Liver (tissue), 9 donors: ENCODE measurements around the gene SRSF9. TPM values are rescaled to one million over a fixed set of nuclear protein-coding genes. Genes with fewer than 3 reads are reported as not detected.

Experiments used
- DNase-seq: peaks from one replicate; pipeline ENCODE4 v3.0.0-alpha.2; 2017; ENCODE audit warnings: low spot score
- H3K27ac ChIP-seq, 2 donors: one replicate each; pipeline ENCODE4 v1.7.0; 2013; ENCODE audit warnings: inconsistent platforms in 2 of 2, low read length in 2 of 2, control low read depth in 1 of 2, low read depth in 1 of 2, mild to moderate bottlenecking in 1 of 2
- H3K27me3 ChIP-seq, 4 donors: one replicate each; pipeline versions ENCODE4 v1.6.1 to v1.7.0; 2013; ENCODE audit warnings: low read length in 3 of 4, inconsistent platforms in 1 of 4, mild to moderate bottlenecking in 1 of 4, moderate library complexity in 1 of 4; ENCODE audit not compliant: control insufficient read depth in 4 of 4, insufficient read depth in 4 of 4
- H3K36me3 ChIP-seq, 4 donors: one replicate each; pipeline versions ENCODE4 v1.6.1 to v1.7.0; 2013; ENCODE audit warnings: low read length in 3 of 4, mild to moderate bottlenecking in 3 of 4, low read depth in 1 of 4, moderate library complexity in 1 of 4; ENCODE audit not compliant: control insufficient read depth in 4 of 4, insufficient read depth in 3 of 4
- H3K4me1 ChIP-seq, 4 donors: one replicate each; pipeline versions ENCODE4 v1.6.1 to v1.7.0; 2013; ENCODE audit warnings: low read length in 3 of 4, mild to moderate bottlenecking in 3 of 4, moderate library complexity in 1 of 4; ENCODE audit not compliant: control insufficient read depth in 4 of 4, insufficient read depth in 4 of 4
- H3K4me3 ChIP-seq, 3 donors: one replicate each; pipeline versions ENCODE4 v1.6.1 to v1.7.0; 2013; ENCODE audit warnings: low read length in 3 of 3, control low read depth in 1 of 3, low read depth in 1 of 3, mild to moderate bottlenecking in 1 of 3
- H3K9ac ChIP-seq, 2 donors: one replicate each; pipeline ENCODE4 v1.7.0; 2013; ENCODE audit warnings: low read length in 2 of 2, mild to moderate bottlenecking in 2 of 2, moderate library complexity in 2 of 2, control low read depth in 1 of 2, low read depth in 1 of 2
- H3K9me3 ChIP-seq, 4 donors: one replicate each; pipeline versions ENCODE4 v1.6.1 to v1.7.0; 2013; ENCODE audit warnings: low read length in 3 of 4; ENCODE audit not compliant: control insufficient read depth in 4 of 4
- ATF3 ChIP-seq: IDR thresholded peaks from 2 replicates; pipeline ENCODE4 v1.6.1; 2016; ENCODE audit warnings: antibody characterized with exemption
- CTCF ChIP-seq: fragments of 150-350 bp; IDR thresholded peaks from 2 replicates; pipeline ENCODE4 v1.5.1; 2017; ENCODE audit warnings: improper control_type of control experiment, low read depth, low read length; ENCODE audit not compliant: missing input control
- EGR1 ChIP-seq, 2 donors: IDR thresholded peaks; 2 replicates each; pipeline ENCODE4 v1.6.1; 2016 to 2018; ENCODE audit warnings: antibody characterized with exemption in 2 of 2, low read depth in 2 of 2
- FOXA1 ChIP-seq: IDR thresholded peaks from 2 replicates; pipeline ENCODE4 v1.6.1; 2016; ENCODE audit warnings: antibody characterized with exemption
- GABPA ChIP-seq, 2 donors: IDR thresholded peaks in 1 of 2; conservative IDR thresholded peaks in 1 of 2; 2 replicates each; pipeline ENCODE4 v1.6.1; 2016; ENCODE audit warnings: antibody characterized with exemption in 2 of 2, mild to moderate bottlenecking in 1 of 2, moderate library complexity in 1 of 2
- HNF4G ChIP-seq: IDR thresholded peaks from 2 replicates; pipeline ENCODE4 v1.6.1; 2016; ENCODE audit warnings: antibody characterized with exemption
- JUND ChIP-seq, 2 donors: IDR thresholded peaks; 2 replicates each; pipeline ENCODE4 v1.6.1; 2016; ENCODE audit warnings: antibody characterized with exemption in 2 of 2
- MAX ChIP-seq: IDR thresholded peaks from 2 replicates; pipeline ENCODE4 v1.6.1; 2016; ENCODE audit warnings: antibody characterized with exemption
- NR2F2 ChIP-seq: IDR thresholded peaks from 2 replicates; pipeline ENCODE4 v1.6.1; 2016; ENCODE audit warnings: antibody characterized with exemption
- REST ChIP-seq: IDR thresholded peaks from 2 replicates; pipeline ENCODE4 v1.6.1; 2016; ENCODE audit warnings: antibody characterized with exemption, mild to moderate bottlenecking
- RXRA ChIP-seq, 2 donors: IDR thresholded peaks; 2 replicates each; pipeline ENCODE4 v1.6.1; 2017 to 2018; ENCODE audit warnings: antibody characterized with exemption in 2 of 2, mild to moderate bottlenecking in 1 of 2
- SP1 ChIP-seq: IDR thresholded peaks from 2 replicates; pipeline ENCODE4 v1.6.1; 2018; ENCODE audit warnings: antibody characterized with exemption, mild to moderate bottlenecking
- TAF1 ChIP-seq: conservative IDR thresholded peaks from 2 replicates; pipeline ENCODE4 v1.6.1; 2016; ENCODE audit warnings: antibody characterized with exemption, mild to moderate bottlenecking
- YY1 ChIP-seq: IDR thresholded peaks from 2 replicates; pipeline ENCODE4 v1.6.1; 2016; ENCODE audit warnings: antibody characterized with exemption, mild to moderate bottlenecking
- ZBTB33 ChIP-seq: IDR thresholded peaks from 2 replicates; pipeline ENCODE4 v1.6.1; 2016; ENCODE audit warnings: antibody characterized with exemption
- WGBS: extraction: QIAGEN DNeasy Blood & Tissue Kit; methylation state at CpG from one replicate; pipeline ENCODE4 v1.1.7; 2013; 5-methylcytosine and 5-hydroxymethylcytosine counted together
- polyA plus RNA-seq, 2 donors: library from polyadenylated mRNA; stranded (reverse) in 1 of 2; unstranded in 1 of 2; fragments of 200-250 nt in 1 of 2; fragments of >200 nt in 1 of 2; fragmentation: Nextera tagmentation in 1 of 2; extraction: Ambion mirVana in 1 of 2; gene quantifications; one replicate each; pipeline versions ENCODE4 v1.2.1 to v1.2.3, GENCODE V29; 2013 to 2015
- total RNA-seq, 2 donors: library from RNA; depleted of rRNA; stranded (reverse); fragments of >200 nt; gene quantifications; one replicate each; pipeline ENCODE4 v1.2.3, GENCODE V29; 2014
- donor health status: healthy.
- donor health status: healthy.
- donor health status: healthy.
- donor health status: healthy.
- donor health status: healthy.

Gene SRSF9
- total and polyA plus RNA-seq, 4 donors: 45.3 to 98.5 (median 73.3) TPM

GRCh38 chr12:120417917-120418580 lies 51.5 kb downstream of the SRSF9 start:
- Histone ChIP-seq H3K27ac (no peak overlapping the region), H3K4me3 (no peak overlapping the region), H3K27me3 (no peaks in the 10 kb centered on the region), H3K9ac (no peak overlapping the region), H3K9me3 (no peaks in the 10 kb centered on the region), H3K36me3 (no peaks in the 10 kb centered on the region), H3K4me1 (no peaks in the 10 kb centered on the region)
- WGBS: 94% methylated on average over 4 of the region's 4 CpGs
- TF ChIP-seq CTCF: no peak
- TF ChIP-seq REST: no peak
- TF ChIP-seq SP1: no peak
- no peak for TF ChIP-seq MAX
- TF ChIP-seq NR2F2: no peak
- TF ChIP-seq YY1: no peak
- no peak for TF ChIP-seq RXRA (IDR thresholded peaks at IDR 0.05)
- no peak for TF ChIP-seq JUND (IDR thresholded peaks at IDR 0.05)
- no peak for TF ChIP-seq ATF3
- no peak for TF ChIP-seq GABPA (IDR thresholded peaks at IDR 0.05 in 1 of 2, conservative IDR thresholded peaks at IDR 0.05 in 1 of 2)
- TF ChIP-seq FOXA1: no peak
- TF ChIP-seq EGR1 (IDR thresholded peaks at IDR 0.05; ENCODE audit: low read depth in 2 of 2): no peak
- TF ChIP-seq ZBTB33: no peak
- TF ChIP-seq HNF4G: no peak
- no peak for TF ChIP-seq TAF1
- no peak for DNase-seq
